Adipose tissue (tissue), 3 donors: ENCODE results near the gene FARSB. TPM values are rescaled to one million over a fixed set of nuclear protein-coding genes. Genes with fewer than 3 reads are reported as not detected.

Source experiments
- H3K27ac ChIP-seq: one replicate; pipeline ENCODE4 v1.5.1; 2013; ENCODE audit warnings: low read depth, low read length
- WGBS, 3 donors: extraction: QIAGEN DNeasy Blood & Tissue Kit; methylation state at CpG; one replicate each; pipeline ENCODE4 v1.1.7; 2013; 5-methylcytosine and 5-hydroxymethylcytosine counted together
- polyA plus RNA-seq, 3 donors: library from polyadenylated mRNA; stranded (reverse); fragments of 200-250 nt; gene quantifications; one replicate each; pipeline ENCODE4 v1.2.3, GENCODE V29; 2013
- donor health status: healthy with polysubstance abuse.
- donor health status: Bipolar disorder and iron deficiency.
- donor health status: healthy.

FARSB gene
- polyA plus RNA-seq, 3 donors, result 9.1 to 14.3 (median 11.9) TPM

DNA sequence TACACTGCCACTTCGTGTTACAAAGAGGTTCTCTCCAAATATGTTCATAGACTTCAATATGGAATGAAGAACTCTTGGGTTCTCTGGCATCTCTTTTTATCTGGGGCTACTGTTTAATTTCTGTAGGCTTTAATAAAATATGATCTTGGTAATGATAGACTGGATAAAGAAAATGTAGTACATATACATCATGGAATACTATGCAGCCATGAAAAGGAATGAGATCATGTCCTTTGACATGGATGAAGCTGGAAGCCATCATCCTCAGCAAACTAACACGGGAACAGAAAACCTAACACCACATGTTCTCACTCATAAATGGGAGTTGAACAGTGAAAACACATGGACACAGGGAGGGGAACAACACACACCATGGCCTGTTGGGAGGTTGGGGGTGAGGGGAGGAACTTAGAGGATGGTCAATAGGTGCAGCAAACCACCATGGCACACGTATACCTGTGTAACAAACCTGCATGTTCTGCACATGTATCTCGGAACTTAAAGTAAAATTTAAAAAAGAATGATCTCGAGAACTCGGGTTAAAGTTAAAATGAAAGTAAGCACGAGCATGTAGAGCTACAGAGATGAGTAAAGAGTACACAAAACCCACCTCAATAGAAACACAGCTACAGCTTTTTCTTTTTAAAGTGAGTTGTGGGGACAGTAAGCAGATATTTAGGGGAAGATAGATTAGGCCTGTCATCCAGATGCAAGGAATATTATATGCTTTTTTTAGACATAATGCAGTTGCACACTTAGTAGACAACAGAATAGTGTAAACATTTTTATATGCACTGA lies 129.2 kb downstream of the FARSB start:
- H3K27ac ChIP-seq, result no peak overlapping the region
- WGBS, 3 donors, result 88 to 90% (median 89%) methylated on average over 7 of the region's 7 CpGs

DNA sequence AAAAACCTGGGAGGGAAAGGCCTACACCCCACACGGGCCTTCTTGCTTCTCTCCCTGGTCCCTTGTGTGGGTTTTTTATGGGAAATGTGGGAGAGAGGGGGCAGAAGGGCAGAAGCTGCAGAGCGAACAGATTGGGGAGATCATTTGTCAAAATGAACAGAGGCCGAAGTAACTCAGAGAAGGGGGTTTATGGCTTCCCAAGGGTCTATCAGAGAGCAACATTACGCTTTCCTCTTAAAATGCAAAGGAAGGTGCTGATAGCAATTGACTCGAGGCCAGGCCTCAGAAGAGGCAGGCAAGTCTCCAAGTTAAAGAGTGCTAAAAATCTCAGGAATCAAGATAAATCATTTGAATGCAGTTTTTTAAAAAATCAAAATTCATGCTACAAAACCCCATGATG lies 130.1 kb downstream of the FARSB start:
- H3K27ac ChIP-seq, result no peak overlapping the region
- 64 to 72% (median 66%) methylated on average over 5 of the region's 5 CpGs for WGBS, 3 donors

DNA sequence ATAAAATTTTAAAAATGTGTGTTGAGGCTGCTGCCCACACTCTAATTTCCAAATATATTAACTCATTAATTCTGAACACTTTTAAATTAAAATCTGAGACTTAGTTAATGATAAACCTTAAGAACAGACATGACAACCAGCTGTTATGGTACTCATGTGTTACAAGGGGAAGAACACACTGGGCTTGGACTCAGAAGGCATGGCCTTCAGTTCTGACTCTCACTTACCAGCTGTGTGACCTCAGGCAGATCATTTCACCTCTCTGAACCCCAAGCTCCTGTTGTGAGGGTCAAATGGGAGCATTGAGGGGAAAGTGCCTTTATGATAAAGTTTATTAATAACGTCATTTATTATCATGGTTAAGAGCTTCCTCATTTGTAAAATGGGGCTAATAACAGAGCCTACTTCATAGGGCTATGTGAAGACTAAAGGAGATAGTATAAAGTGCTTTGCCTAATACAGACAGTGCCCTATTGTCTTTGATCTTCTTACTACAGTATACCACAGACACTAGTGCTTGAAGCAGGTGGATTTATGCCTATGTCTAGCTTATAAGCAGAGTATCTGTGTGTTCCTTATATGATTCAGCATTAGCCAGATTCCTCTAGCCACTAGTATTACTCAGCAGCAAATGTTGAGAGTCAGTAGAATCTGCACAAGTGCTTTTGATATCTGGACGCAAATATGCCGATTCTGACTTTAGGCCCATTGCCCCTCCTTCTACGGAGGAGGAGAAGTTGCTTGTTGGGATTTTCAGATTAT lies 131.9 kb downstream of the FARSB start:
- 68 to 86% (median 79%) methylated on average over 4 of the region's 4 CpGs for WGBS, 3 donors
- no peak overlapping the region for H3K27ac ChIP-seq

DNA sequence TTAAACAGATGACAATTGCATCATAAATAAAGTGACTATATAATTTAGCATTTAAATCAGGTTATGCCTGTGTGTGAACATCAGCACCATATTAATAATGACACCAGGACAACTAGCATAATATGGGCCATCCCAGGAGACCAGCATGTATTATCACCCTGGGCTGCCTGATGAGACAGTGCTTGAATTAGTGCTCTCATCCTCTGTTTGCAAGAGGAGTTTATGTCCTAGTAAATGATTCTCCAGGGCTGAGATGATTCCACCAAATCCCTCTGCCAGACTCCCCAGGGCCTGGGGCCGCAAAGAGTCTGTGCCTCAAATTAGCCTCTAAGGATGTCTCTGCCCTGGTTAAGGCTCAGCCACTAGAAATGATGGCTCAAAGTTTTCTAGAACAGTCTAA lies 133.8 kb downstream of the FARSB start:
- 64 to 91% (median 84%) methylated on average over 1 of the region's 1 CpG for WGBS, 3 donors
- no peak overlapping the region for H3K27ac ChIP-seq

DNA sequence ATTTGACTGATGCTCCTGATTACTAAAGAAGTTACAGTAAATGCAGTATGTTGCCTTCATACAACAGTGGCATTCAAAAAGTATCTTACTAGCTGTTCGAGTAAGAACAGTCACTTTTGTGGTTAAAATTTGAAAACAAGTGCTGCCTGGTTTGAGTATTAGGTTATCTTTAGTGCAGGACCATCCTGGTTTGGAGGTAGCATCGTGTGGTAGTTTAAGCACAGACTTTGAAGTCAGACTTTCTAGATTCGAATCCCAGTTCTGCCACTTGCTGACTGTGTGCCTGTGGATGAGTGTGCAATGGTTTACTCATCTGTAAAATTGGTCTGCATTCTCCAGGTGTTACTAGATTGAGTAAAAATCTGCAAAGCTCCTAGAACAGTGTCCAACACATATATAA lies 134.8 kb downstream of the FARSB start:
- WGBS, 3 donors, result 72 to 84% (median 81%) methylated on average over 3 of the region's 3 CpGs
- no peak overlapping the region for H3K27ac ChIP-seq

Other genes starting within 250 kb of the FARSB start
- gene SGPP2, start 231.5 kb downstream of the FARSB start, polyA plus RNA-seq, result 1 to 10 TPM in 2 of 3 donors, under 1 TPM in 1; 0.11 to 3.5 (median 1.6) TPM
- 1 to 10 TPM in 1 of 3 donors, under 1 TPM in 1, not detected in 1; 0.30 to 1.8 TPM for gene MOGAT1, start 15.6 kb upstream of the FARSB start, polyA plus RNA-seq
- gene ACSL3, start 204.9 kb upstream of the FARSB start, polyA plus RNA-seq, result 10 to 100 TPM in 2 of 3 donors, 1 to 10 TPM in 1; 8.9 to 36.3 (median 20.7) TPM